Pancreas (tissue), 10 donors: ENCODE data around the gene PAM. TPM values are rescaled to one million over a fixed set of nuclear protein-coding genes. Genes with fewer than 3 reads are reported as not detected.

ENCODE experiments used
- ATAC-seq, 4 donors: fragments of 200-7000 bp; cut with Tn5 transposase; one replicate each; pipeline versions ENCODE4 v1.8.0 to v1.9.1; 2020; ENCODE audit warnings: mild to moderate bottlenecking in 4 of 4, moderate library complexity in 4 of 4
- DNase-seq, 6 donors: peaks; one replicate each; pipeline ENCODE4 v3.0.0-alpha.2; 2020
- FAIRE-seq: peaks from 2 replicates; lab custom pipeline; 2012; peaks lifted over from hg19 to GRCh38; lab: Jason Lieb, UNC
- H3K27ac ChIP-seq, 4 donors: fragments of 200-600 bp; sonication (generic); 1 replicate in 3 of 4; 2 replicates in 1 of 4; pipeline versions ENCODE4 v1.5.0 to v1.8.0; 2020
- H3K27me3 ChIP-seq, 4 donors: fragments of 200-600 bp; one replicate each; pipeline ENCODE4 v1.8.0; 2021
- H3K36me3 ChIP-seq, 3 donors: fragments of 200-600 bp; sonication (generic) in 1 of 3; one replicate each; pipeline versions ENCODE4 v1.5.0 to v1.8.0; 2020 to 2021
- H3K4me1 ChIP-seq, 3 donors: fragments of 200-600 bp; one replicate each; pipeline ENCODE4 v1.8.0; 2021
- H3K4me3 ChIP-seq, 4 donors: fragments of 200-600 bp; sonication (generic) in 2 of 4; one replicate each; pipeline versions ENCODE4 v1.5.0 to v1.8.0; 2020 to 2021
- H3K9me3 ChIP-seq, 4 donors: fragments of 200-600 bp; one replicate each; pipeline ENCODE4 v1.8.0; 2021
- CTCF ChIP-seq, 4 donors: fragments of 200-600 bp; sonication (generic) in 3 of 4; IDR thresholded peaks; one replicate each; pipeline versions ENCODE4 v1.5.0 to v1.8.0; 2021; ENCODE audit warnings: antibody characterized with exemption in 4 of 4
- WGBS, 2 donors: extraction: QIAGEN DNeasy Blood & Tissue Kit; methylation state at CpG; one replicate each; pipeline ENCODE4 v1.1.7; 2013; 5-methylcytosine and 5-hydroxymethylcytosine counted together
- intact Hi-C, 3 donors: fragments of 100-400 bp; cut with DNase I; formaldehyde crosslinking; loops; one replicate each; pipeline versions ENCODE4 v1.11.1 to v1.14.2; 2022
- polyA plus RNA-seq, 2 donors: library from polyadenylated mRNA; stranded (reverse); fragments of 200-250 nt; gene quantifications; one replicate each; pipeline ENCODE4 v1.2.3, GENCODE V29; 2013
- total RNA-seq, 6 donors: library from RNA; stranded (reverse); fragmentation: NEBNext Ultra II Directional in 4 of 6; extraction: Animal tissue kit (Norgen Biotek cat#: 25700) in 4 of 6; gene quantifications; one replicate each; pipeline versions ENCODE4 v1.2.1 to v1.2.4, GENCODE V29; 2021 to 2023
- donor health status: healthy with polysubstance abuse.
- donor health status: DM: no; HTN: no; CAD: no; lungs with moderate emphysema.
- donor health status: DM: no; HTN: no; CAD: no.
- donor health status: control.
- donor health status: control.
- donor health status: Bipolar disorder and iron deficiency.
- donor health status: DM: yes; HTN: yes; CAD: no.
- donor health status: DM: no; HTN: no; CAD: no.
- donor health status: DM: no; HTN: no; CAD: no.
- donor health status: DM: yes; HTN: yes; CAD: no.

PAM gene
- total and polyA plus RNA-seq, 8 donors, result 47.0 to 242 (median 85.8) TPM

- peak overlapping the region in 2 of 4 donors; percentile 60 to 61 for H3K4me3 ChIP-seq
- FAIRE-seq, result no peak
- intact Hi-C loops, result no loop called here
Measured at GRCh38 chr5:102865171-102865509, 110.0 kb downstream of the PAM start.

GRCh38 chr5:102865510-102866236 is 110.6 kb downstream of the PAM start:
- no peaks in the 10 kb centered on the region for H3K36me3 ChIP-seq
- H3K27ac ChIP-seq, result peak overlapping the region; percentile 54 to 69 (median 61)
- peaks cover 0 to 4% (median 0%) of the 10 kb centered on the region in 4 donors for H3K27me3 ChIP-seq
- no peaks in the 10 kb centered on the region for H3K9me3 ChIP-seq
- H3K4me1 ChIP-seq, result peaks cover 0 to 13% (median 4%) of the 10 kb centered on the region in 3 donors
- H3K4me3 ChIP-seq, result peak overlapping the region; percentile 33 to 61 (median 54)
- WGBS, 2 donors, result 2% methylated on average over 54 of the region's 54 CpGs
- ATAC-seq (peak; percentile 86 to 90 (median 89)), DNase-seq (peak; percentile 45 to 83 (median 63)), FAIRE-seq (no peak)
- intact Hi-C loops, result no loop called here
- no peak for TF ChIP-seq CTCF (IDR thresholded peaks at IDR 0.05)

More at GRCh38 chr5:102865171-102865509, 110.0 kb downstream of the PAM start:
- H3K36me3 ChIP-seq, result no peaks in the 10 kb centered on the region
- TF ChIP-seq CTCF (IDR thresholded peaks at IDR 0.05), result no peak
- WGBS, 2 donors, result 24 to 47% methylated on average over 3 of the region's 3 CpGs
- H3K27me3 ChIP-seq, result peaks cover 0 to 4% (median 0%) of the 10 kb centered on the region in 4 donors
- DNase-seq, result no peak
- peak in 2 of 4 donors; percentile 6 to 20 for ATAC-seq
- H3K4me1 ChIP-seq, result peaks cover 0 to 13% (median 4%) of the 10 kb centered on the region in 3 donors
- no peaks in the 10 kb centered on the region for H3K9me3 ChIP-seq
- H3K27ac ChIP-seq, result peak overlapping the region in 3 of 4 donors; percentile 54 to 69 (median 67)

DNA sequence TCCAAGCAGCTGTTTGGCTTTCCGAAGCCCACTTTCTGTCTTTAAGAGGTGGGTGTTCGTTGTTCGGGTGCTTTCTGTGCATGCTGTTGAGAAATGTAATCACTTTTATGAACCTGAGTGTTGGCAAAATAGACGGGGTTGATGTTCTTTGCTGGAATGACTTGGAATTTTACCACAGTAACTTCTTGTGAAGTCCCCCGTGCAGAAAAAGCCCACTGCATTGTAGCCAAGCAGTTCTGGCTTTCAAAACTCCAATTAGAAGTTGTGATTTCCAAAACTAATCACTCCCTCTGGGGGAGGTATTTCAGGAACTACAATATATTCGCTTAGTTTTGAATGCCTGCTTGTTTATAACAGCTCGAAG is 111.1 kb downstream of the PAM start:
- no peaks in the 10 kb centered on the region for H3K36me3 ChIP-seq
- 2 to 5% methylated on average over 7 of the region's 7 CpGs for WGBS, 2 donors
- H3K27me3 ChIP-seq, result peaks cover 0 to 4% (median 0%) of the 10 kb centered on the region in 4 donors
- DNase-seq, result no peak
- intact Hi-C loops, result no loop called here
- no peak for FAIRE-seq
- TF ChIP-seq CTCF (IDR thresholded peaks at IDR 0.05), result no peak
- H3K27ac ChIP-seq, result peak overlapping the region; percentile 54 to 69 (median 61)
- H3K4me1 ChIP-seq, result peaks cover 0 to 13% (median 4%) of the 10 kb centered on the region in 3 donors
- H3K9me3 ChIP-seq, result no peaks in the 10 kb centered on the region
- peak overlapping the region; percentile 33 to 61 (median 54) for H3K4me3 ChIP-seq
- peak in 3 of 4 donors; percentile 12 to 37 (median 19) for ATAC-seq

DNA sequence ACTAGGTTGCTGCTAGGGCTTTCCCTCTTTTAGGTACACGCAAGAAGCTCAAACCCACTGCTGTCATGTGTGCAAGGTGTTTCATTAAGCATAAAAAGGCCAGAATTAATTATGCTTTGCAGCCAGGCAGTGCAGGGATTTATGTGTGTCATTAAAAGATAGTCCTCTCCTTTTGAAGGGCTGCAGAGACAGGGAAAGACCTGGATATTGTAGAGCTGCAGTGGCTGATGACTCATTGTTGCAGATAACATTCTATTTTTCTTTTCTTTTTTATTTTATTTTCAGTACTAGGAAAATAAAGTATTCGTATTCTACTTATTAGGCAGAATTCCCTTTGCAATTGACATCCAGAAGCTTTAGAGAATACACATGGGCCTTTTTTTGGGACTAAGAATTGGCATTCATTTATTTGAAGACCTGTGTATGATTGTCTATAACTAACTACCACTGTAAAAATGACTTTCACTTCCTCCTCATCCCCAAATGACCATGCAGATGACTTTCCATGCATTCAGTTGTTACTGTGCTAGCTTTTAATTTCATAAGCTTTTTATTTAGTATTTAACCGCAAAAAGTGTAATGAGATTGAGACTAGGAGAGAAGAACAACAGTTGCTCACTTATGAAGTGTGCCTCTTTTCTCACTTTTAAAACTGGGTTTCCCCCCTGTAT is 113.0 kb downstream of the PAM start:
- FAIRE-seq, result no peak
- Histone ChIP-seq H3K9me3 (no peaks in the 10 kb centered on the region), H3K4me1 (peaks cover 0 to 13% (median 4%) of the 10 kb centered on the region in 3 donors), H3K4me3 (no peak overlapping the region), H3K36me3 (no peaks in the 10 kb centered on the region), H3K27me3 (peaks cover 0 to 4% (median 0%) of the 10 kb centered on the region in 4 donors), H3K27ac (no peak overlapping the region)
- intact Hi-C loops, result no loop called here
- no peak for DNase-seq
- ATAC-seq, result no peak
- 90 to 91% methylated on average over 3 of the region's 3 CpGs for WGBS, 2 donors
- no peak for TF ChIP-seq CTCF (IDR thresholded peaks at IDR 0.05)
